ENCODE measurements around the gene MICA.
"Not testable (repeated sequence)": the region's sequence is repeated elsewhere in the genome, so short reads cannot be mapped to it uniquely, and the experiment has no call there.

The MICA gene

DNA sequence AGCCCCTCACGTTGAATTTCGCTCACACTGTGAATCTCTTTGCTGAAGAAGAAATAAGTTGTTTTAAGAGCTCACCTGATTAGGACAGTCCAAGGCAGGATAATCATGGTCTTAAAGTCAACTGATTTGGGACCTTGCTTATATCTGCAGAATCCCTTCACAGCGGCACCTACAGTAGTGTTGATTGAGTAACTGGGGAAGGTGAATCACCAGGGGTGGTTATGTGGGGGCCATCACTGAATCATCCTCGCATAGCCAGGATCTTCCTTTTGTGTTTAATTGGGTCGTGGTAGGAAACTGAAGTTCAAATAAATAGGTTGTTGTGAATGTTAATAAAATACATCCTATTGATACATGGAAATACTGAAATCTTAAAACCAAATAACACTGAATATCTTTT is 20.2 kb upstream of the MICA start:
- DNase-seq (ENCODE audit: low read depth): no peak

DNA sequence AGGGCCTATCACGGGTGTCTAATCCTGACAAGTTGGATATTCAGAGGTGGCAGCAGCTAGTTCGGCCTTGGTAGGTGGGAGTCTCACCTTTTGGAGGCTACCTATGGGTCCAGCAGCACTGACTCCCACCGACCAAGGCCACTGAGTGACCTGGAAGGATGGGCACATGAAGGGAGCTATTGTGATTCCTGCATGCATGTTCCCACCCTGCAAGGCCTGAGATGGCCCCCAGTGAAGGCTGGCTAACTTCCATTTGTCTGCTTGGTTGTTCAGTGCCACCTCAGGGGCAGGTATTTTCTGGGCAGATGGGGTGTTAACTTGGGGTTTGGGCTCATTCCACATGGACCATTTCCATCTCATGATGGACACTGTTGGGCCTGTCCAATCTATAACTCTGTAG is 18.4 kb upstream of the MICA start:
- DNase-seq (ENCODE audit: low read depth): no peak

GRCh38 chr6:31386099-31386498 is 17.3 kb upstream of the MICA start:
- no peak for DNase-seq (ENCODE audit: low read depth)

- DNase-seq (ENCODE audit: low read depth): no peak
These were observed 16.4 kb upstream of the MICA start for GRCh38 chr6:31386977-31387376.

DNA sequence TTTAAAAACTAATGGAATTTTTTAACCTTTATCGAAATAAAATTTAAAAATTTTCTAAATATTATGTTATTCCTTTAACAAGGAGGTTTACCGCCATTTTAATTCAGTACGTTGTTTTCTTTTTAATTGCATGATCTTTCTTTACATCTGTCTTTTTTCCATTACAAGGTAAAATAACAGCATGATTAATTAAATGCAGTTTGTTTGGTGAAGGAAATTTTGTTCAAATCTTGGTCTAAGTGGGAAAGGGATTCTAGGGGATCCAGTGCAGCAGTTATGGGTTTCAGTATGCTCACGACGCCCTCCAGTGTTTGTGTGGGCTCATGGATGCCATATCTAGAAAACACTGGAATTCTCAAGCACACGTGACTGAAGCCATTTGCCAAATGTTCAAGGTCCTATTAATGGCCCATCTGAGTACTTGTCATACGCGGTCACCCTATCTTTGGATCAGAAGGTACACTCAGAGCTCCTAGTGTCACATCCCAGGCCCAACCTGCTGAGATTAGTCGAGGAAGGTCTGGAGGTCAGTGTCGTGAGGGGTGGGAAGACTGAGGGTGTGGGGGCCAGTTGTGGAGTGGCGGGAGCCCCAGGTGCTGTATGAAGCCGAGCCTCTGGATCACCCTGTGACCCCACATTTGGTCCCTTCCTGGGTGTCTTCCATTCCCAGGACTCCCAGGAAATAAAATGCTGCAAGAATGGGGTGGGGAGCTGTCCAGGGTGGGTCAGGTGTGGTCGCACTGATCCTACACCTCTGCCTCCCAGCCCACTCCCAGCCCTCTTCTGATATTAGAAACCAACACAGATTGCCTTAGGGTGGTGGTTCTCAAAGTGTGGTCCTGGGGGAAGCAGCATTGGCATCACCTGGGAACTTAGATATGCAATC is 14.2 kb upstream of the MICA start:
- DNase-seq (ENCODE audit: low read depth): not testable (repeated sequence)

DNA sequence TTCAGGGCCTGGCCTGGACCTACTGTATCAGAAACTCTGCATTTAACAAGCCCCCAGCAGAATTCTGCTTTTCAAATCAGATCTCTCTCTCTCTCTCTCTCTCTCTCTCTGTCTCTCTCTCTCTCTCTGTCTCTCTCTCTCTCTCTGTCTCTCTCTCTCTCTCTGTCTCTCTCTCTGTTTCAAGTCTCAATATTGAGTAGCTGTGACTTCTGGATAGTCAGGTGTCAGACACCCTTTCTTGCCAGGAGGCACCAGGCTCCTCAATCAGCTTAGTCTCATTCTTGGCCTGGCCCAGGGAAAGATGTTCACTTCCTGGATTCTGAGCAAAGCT is 13.6 kb upstream of the MICA start:
- not testable (repeated sequence) for DNase-seq (ENCODE audit: low read depth)

DNA sequence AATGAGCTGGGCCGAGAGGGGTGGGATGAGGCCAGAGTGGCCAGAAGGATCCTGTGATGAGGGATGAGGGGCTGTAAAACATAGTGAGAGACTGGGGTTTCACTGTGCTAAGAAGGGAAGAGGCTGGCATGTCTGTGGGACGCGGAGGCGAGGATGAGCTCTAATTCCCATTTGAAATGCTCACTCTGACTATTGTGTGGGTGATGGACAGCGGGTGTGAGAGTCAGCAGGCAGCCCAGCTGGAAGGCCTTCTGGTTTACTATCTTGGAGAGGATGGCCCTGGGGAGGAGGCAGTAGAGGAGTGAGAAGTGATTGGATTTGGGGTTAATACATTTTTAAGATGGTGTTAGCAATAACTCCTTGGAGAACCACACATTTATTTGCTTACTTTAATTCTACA is 9.5 kb upstream of the MICA start:
- no peak for DNase-seq (ENCODE audit: low read depth)

DNA sequence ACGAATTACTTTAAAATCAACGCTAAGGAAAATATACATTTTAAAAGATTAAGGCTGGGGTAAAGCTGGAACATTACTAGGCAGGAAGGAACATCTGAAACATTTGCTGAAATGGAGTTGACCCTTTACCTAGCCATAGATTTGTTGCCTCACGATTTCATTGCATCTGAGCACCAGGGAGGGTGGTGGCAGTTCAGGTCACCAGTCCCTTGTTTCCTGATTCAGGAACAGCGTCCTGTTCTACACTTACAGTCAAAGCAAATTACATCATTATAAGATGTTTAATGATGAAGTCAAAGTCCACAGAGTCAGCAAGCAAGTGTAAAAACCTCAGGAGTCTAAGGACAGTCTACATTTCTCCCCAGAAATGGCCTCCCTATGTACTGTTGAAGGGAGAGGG is 9.0 kb upstream of the MICA start:
- DNase-seq (ENCODE audit: low read depth): no peak

DNA sequence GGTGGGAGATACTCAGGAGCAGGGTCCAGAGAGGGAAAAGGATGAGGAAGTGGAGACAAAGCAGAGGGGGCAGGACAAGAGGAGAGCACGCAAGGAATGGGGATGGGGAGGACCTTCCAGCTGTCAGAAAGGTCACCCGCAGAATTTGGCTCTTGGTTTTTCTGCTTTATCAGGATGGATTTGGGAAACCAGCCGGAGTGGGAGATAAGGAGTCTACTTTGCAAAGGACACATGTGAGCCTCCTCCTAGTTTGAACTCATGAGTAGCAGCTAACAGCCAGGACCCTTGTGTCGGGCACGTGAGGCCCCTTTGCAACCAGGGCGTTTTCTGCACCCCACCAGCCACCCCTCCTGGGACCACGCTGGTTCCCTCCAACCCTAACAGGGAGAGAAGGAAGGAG is 7.6 kb upstream of the MICA start:
- DNase-seq (ENCODE audit: low read depth): no peak

GRCh38 chr6:31396422-31397152 is 6.8 kb upstream of the MICA start:
- DNase-seq (ENCODE audit: low read depth): peak; percentile 82

DNA sequence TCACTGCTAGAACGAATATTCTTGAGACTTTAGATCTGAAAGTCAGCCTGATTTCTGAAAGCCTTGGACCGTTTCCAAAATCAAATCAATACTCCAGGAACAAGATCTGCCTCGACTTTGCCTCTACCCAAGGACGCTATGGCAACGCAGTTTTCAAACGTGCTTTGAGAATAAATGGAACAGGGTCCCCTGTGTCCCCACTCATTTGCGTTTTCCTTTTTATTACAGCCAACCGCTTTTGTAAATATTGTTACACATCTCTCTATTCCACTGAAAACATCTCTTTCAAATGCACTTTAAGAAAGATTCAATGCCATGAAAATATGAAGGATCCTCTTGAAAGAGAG is 6.3 kb upstream of the MICA start:
- DNase-seq (ENCODE audit: low read depth): not testable (repeated sequence)

- DNase-seq (ENCODE audit: low read depth): no peak
These were observed 5.4 kb upstream of the MICA start for GRCh38 chr6:31397901-31398525.

DNA sequence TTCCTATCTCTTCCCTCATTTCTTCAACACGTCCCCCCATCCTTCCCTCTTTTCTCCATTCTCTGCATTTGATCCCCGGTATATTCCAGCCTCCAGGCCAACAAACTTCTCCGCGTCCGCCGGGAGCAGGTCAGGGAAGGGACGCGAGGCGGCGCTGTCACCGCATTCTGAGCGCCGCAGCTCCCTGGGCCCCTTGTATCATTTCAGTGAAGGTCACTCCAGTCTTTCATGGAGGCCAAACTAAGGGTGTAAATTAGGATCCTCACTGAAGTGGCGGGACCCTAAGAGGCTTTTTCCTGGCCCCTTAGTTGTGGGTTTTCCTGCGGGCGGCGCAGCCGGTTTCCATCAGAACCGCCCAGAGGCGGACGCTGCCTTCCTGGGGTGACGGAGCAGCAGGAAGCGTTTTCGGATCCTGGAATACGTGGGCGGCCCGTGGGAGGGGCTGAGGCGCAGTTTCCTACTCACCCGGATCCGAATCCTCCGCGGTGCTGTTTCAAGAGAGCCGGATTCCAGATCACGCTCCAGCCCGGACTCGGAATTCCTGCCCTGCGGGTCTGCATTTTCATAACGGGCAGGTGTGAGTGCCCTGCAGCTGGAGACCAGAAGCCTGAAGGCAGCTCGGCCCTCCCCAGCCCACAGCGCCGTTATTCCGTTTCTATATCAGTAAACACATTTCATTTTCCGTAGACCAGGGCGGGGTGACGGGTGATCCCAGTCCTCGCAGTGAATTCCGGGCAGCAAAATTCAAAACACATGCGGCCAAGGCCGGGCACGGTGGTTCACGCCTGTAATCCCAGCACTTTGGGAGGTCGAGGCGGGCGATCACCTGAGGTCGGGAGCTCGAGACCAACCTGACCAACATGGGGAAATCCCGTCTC is 3.6 kb upstream of the MICA start:
- peak; percentile 58 for DNase-seq (ENCODE audit: low read depth)

- peak; percentile 56 for DNase-seq (ENCODE audit: low read depth)
These were observed 2.7 kb upstream of the MICA start for GRCh38 chr6:31400467-31401289.

DNA sequence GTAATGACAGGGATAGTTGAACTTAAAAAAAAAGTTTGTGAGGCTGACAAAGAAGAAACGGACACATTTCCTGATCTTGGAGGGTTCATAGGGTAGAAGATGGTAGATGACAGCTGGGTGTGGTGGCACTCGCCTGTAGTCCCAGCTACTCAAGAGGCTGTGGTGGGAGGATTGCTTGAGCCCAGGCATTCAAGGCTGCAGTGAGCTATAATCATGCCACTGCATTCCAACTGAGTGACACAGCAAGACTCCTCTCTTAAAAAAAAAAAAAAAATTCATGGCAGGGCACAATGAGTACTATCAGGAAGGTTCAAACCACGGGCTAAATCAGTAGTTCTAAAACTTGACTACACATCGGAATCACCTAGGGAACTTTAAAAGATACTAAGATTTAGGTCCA is 2.0 kb upstream of the MICA start:
- no peak for DNase-seq (ENCODE audit: low read depth)

DNA sequence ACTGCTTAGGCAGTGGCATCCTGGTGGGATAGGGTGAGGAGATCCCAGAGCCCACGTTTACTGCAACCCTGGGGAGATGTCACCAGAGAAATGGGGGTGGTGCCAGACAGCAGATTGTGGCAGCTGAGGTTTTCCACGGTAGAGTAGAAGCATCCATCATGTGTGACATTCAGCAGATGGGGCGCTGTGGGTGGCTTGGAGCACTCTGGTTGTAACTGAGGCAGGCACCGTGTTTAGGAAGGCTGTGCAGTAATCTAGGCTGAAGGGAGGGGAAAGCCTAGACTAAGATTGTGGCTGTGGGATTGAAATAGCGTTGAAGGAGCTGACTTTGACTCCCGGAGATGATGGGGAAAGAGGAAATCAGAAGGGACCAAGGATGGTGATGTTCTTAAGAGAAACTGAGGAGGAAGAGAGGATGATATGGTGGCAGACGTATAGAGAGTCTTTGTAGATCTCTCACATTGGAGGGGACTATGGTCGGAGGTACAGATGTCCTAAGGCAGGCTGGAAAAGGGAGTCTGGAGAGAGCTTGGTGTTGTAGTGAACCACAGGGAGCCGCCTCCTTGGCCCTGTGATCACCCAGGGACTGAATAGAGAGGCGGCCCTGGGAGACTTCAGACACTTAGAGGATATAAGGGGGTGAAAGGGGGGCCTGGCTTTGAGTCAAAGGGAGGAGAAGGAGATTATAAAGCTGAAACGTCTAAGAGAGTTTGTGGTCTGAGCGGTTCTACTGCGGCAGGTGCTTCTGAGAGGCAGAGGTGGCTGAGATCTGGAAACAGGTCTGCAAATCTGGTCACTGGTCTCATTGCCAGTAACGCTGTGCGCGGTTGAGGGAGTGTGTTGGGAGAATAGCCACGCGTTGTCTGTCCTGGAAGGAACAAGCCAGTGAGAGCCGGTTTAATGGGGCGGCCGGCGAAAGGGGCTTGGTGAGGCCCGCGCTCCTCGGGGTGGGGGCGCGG is 792 bp upstream of the MICA start:
- DNase-seq (ENCODE audit: low read depth): no peak

GRCh38 chr6:31404061-31404364 is 618 bp downstream of the MICA start:
- not testable (repeated sequence) for DNase-seq (ENCODE audit: low read depth)

- DNase-seq (ENCODE audit: low read depth): no peak
These were observed 2.6 kb downstream of the MICA start for GRCh38 chr6:31405996-31406395.

DNA sequence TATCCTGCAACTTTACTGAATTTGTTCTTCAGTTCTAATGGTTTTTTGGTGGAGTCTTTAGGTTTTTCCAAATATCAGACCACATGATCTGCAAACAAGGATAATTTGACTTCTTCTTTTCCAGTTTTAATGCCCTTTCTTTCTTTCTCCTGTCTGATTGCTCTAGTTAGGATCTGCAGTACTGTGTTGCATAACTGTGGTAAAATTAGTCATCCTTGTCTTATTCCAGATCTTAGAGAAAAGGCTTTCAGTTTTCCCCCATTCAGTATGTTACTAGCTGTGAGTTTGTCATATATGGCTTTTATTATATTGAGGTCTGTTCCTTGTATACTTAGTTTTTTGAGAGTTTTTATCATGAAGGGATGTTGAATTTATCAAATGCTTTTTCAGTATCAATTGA is 4.3 kb downstream of the MICA start:
- DNase-seq (ENCODE audit: low read depth): no peak

- DNase-seq (ENCODE audit: low read depth): no peak
These were observed 9.1 kb downstream of the MICA start for GRCh38 chr6:31412506-31412905.

Measured in activated T-cell treated with anti-CD3 and anti-CD28 coated beads for 48 hours (primary cell).